ENCODE results near the gene DBF4B. TPM values are rescaled to one million over a fixed set of nuclear protein-coding genes. Genes with fewer than 3 reads are reported as not detected.
"Not testable (repeated sequence)": the region's sequence is repeated elsewhere in the genome, so short reads cannot be mapped to it uniquely, and the experiment has no call there.

Gene DBF4B
- total RNA-seq, 4 donors from 2014 or later, result 1.5 to 3.5 (median 2.5) TPM

DNA sequence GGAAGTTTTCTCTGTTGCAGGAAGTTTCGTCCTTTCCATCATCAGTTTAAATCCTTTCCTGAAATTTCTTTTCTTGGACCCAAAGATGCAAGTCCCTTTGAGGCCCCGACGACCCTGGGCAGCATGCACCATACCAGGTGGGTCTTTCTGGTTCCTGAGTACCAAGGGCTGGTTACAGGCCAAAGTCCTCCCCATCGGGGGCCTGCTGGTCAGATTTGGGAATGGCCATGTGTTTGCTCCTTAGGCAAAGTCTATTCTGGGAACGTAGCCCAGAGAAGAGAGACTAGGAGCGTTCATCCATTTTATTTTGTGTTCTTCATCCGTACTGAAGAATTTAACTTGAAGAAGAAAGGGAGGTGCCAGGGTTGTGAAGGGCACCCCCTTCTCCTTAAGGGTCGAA lies 32.9 kb downstream of the DBF4B start:
- H3K4me3 ChIP-seq, result no peak overlapping the region
- H3K36me3 ChIP-seq, result no peaks in the 10 kb centered on the region
- H3K27me3 ChIP-seq, result no peaks in the 10 kb centered on the region
- H3K4me1 ChIP-seq, result no peaks in the 10 kb centered on the region
- DNase-seq, result no peak
- no peak overlapping the region for H3K27ac ChIP-seq
- intact Hi-C loops (cut with DNase I; ENCODE audit: low total_unique reads), result no loop called here
- 91 to 93% methylated on average over 3 to 8 of the region's 8 CpGs for WGBS, 2 donors (ENCODE audit: low coverage in 1 of 2)
- no peak for TF ChIP-seq POLR2AphosphoS5 (IDR thresholded peaks at IDR 0.05)
- TF ChIP-seq, protein P1, sequence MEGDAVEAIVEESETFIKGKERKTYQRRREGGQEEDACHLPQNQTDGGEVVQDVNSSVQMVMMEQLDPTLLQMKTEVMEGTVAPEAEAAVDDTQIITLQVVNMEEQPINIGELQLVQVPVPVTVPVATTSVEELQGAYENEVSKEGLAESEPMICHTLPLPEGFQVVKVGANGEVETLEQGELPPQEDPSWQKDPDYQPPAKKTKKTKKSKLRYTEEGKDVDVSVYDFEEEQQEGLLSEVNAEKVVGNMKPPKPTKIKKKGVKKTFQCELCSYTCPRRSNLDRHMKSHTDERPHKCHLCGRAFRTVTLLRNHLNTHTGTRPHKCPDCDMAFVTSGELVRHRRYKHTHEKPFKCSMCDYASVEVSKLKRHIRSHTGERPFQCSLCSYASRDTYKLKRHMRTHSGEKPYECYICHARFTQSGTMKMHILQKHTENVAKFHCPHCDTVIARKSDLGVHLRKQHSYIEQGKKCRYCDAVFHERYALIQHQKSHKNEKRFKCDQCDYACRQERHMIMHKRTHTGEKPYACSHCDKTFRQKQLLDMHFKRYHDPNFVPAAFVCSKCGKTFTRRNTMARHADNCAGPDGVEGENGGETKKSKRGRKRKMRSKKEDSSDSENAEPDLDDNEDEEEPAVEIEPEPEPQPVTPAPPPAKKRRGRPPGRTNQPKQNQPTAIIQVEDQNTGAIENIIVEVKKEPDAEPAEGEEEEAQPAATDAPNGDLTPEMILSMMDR (IDR thresholded peaks at IDR 0.05), result no peak
- TF ChIP-seq POLR2A (IDR thresholded peaks at IDR 0.05), result no peak
- no peak for TF ChIP-seq EP300 (IDR thresholded peaks at IDR 0.05; ENCODE audit: low read depth)
- no peaks in the 10 kb centered on the region for H3K9me3 ChIP-seq
- in situ Hi-C loops (cut with MboI; ENCODE audit: low pct_ligation_motif_present in 1 of 4, low pct_unique_long_range_greater_than_20kb in 1 of 4, low sequenced_read_pairs in 3 of 4), result no loop called here

GRCh38 chr17:44745301-44745700 lies 36.8 kb downstream of the DBF4B start:
- no peak for DNase-seq
- H3K4me1 ChIP-seq, result no peaks in the 10 kb centered on the region
- no peaks in the 10 kb centered on the region for H3K9me3 ChIP-seq
- WGBS, 2 donors (ENCODE audit: low coverage in 1 of 2), result 77% methylated on average over 1 of the region's 1 CpG; no CpG with 5 or more reads in 1 of the 2 donors
- intact Hi-C loops (cut with DNase I; ENCODE audit: low total_unique reads) (no loop called here), in situ Hi-C loops (cut with MboI; ENCODE audit: low pct_ligation_motif_present in 1 of 4, low pct_unique_long_range_greater_than_20kb in 1 of 4, low sequenced_read_pairs in 3 of 4) (no loop called here)
- H3K36me3 ChIP-seq, result no peaks in the 10 kb centered on the region
- H3K27ac ChIP-seq, result no peak overlapping the region
- no peak overlapping the region for H3K4me3 ChIP-seq
- TF ChIP-seq POLR2A (IDR thresholded peaks at IDR 0.05) (no peak), EP300 (IDR thresholded peaks at IDR 0.05; ENCODE audit: low read depth) (no peak), POLR2AphosphoS5 (IDR thresholded peaks at IDR 0.05) (no peak)
- TF ChIP-seq, protein P1 (IDR thresholded peaks at IDR 0.05), result no peak
- H3K27me3 ChIP-seq, result no peaks in the 10 kb centered on the region

GRCh38 chr17:44745738-44746137 lies 37.3 kb downstream of the DBF4B start:
- H3K27me3 ChIP-seq; H3K9me3 ChIP-seq; DNase-seq; H3K27ac ChIP-seq; intact Hi-C loops (cut with DNase I; ENCODE audit: low total_unique reads); H3K4me1 ChIP-seq; H3K4me3 ChIP-seq; H3K36me3 ChIP-seq; in situ Hi-C loops (cut with MboI; ENCODE audit: low pct_ligation_motif_present in 1 of 4, low pct_unique_long_range_greater_than_20kb in 1 of 4, low sequenced_read_pairs in 3 of 4): not testable (repeated sequence)
- WGBS, 2 donors (ENCODE audit: low coverage in 1 of 2), result 94% methylated on average over 5 of the region's 5 CpGs; no CpG with 5 or more reads in 1 of the 2 donors

GRCh38 chr17:44747566-44747965 lies 39.1 kb downstream of the DBF4B start:
- Histone ChIP-seq H3K27me3 (no peaks in the 10 kb centered on the region), H3K27ac (no peak overlapping the region), H3K4me3 (no peak overlapping the region), H3K9me3 (no peaks in the 10 kb centered on the region), H3K36me3 (no peaks in the 10 kb centered on the region), H3K4me1 (no peaks in the 10 kb centered on the region)
- intact Hi-C loops (cut with DNase I; ENCODE audit: low total_unique reads), result no loop called here
- in situ Hi-C loops (cut with MboI; ENCODE audit: low pct_ligation_motif_present in 1 of 4, low pct_unique_long_range_greater_than_20kb in 1 of 4, low sequenced_read_pairs in 3 of 4), result no loop called here
- TF ChIP-seq POLR2AphosphoS5 (IDR thresholded peaks at IDR 0.05) (no peak), EP300 (IDR thresholded peaks at IDR 0.05; ENCODE audit: low read depth) (no peak), POLR2A (IDR thresholded peaks at IDR 0.05) (no peak)
- TF ChIP-seq, protein P1 (IDR thresholded peaks at IDR 0.05), result no peak
- DNase-seq, result no peak
